GM12891 (cell line): Measurements from ENCODE around the gene PRAMEF12. TPM values are rescaled to one million over a fixed set of nuclear protein-coding genes. Genes with fewer than 3 reads are reported as not detected.
"Not testable (repeated sequence)": the region's sequence is repeated elsewhere in the genome, so short reads cannot be mapped to it uniquely, and the experiment has no call there.

ENCODE experiments used
- DNase-seq: peaks from one replicate; pipeline ENCODE4 v3.0.0; 2011; ENCODE audit warnings: low spot score; ENCODE audit not compliant: insufficient read length
- FAIRE-seq: peaks from 2 replicates; lab custom pipeline; 2011; peaks lifted over from hg19 to GRCh38; lab: Jason Lieb, UNC
- PAX5 ChIP-seq: IDR thresholded peaks from 2 replicates; pipeline ENCODE4 v1.6.1; 2011; ENCODE audit warnings: low read length, moderate library complexity, mild to moderate bottlenecking; ENCODE audit not compliant: insufficient read depth, severe bottlenecking
- POLR2A ChIP-seq: IDR thresholded peaks from 2 replicates; pipeline ENCODE4 v1.6.1; 2011; ENCODE audit warnings: low read depth, low read length, control low read depth
- POLR2AphosphoS5 ChIP-seq: IDR thresholded peaks from 2 replicates; pipeline ENCODE4 v1.6.1; 2011; ENCODE audit warnings: low read depth, low read length, control low read depth
- POU2F2 ChIP-seq: IDR thresholded peaks from 2 replicates; pipeline ENCODE4 v1.6.1; 2011; ENCODE audit warnings: low read depth, mild to moderate bottlenecking, control low read depth, low read length, moderate library complexity
- SPI1 ChIP-seq: IDR thresholded peaks from 2 replicates; pipeline ENCODE4 v1.6.1; 2011; ENCODE audit warnings: low read depth, low read length, control low read depth
- TAF1 ChIP-seq: IDR thresholded peaks from 2 replicates; pipeline ENCODE4 v1.6.1; 2011; ENCODE audit warnings: low read depth, low read length, control low read depth
- polyA plus RNA-seq: library from polyadenylated mRNA; unstranded; fragments of >200 nt; gene quantifications from one replicate; pipeline ENCODE4 v1.2.1, GENCODE V29; 2012; ENCODE audit warnings: low read depth, missing spikeins, inconsistent platforms; ENCODE audit not compliant: missing spikeins

Gene PRAMEF12
- polyA plus RNA-seq = not detected

DNA sequence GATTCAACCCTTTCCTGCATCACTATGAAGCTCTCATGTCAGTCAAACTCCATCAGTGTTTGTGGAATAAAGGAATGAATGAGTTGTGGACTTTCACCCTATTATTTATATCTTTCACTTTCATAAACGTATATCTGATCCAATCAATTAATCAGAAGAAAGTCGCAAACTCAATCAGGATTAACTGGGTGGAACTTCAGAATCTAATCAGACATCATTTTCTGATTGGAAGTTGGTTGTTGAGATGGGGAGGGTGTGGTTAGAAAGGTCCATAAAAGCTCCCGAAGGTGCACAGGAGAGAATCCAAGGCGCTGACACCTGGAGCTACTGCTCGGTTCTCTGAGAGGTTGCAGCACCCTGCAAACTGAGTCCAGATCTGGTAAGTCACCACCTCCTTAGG lies at the start of gene PRAMEF12:
Gene PRAMEF12, plus strand, starts transcription at position 301 of the 400 bp plus-strand sequence. CDS start 1,130 bp downstream, outside the sequence.
- DNase-seq (no peak), FAIRE-seq (no peak)

DNA sequence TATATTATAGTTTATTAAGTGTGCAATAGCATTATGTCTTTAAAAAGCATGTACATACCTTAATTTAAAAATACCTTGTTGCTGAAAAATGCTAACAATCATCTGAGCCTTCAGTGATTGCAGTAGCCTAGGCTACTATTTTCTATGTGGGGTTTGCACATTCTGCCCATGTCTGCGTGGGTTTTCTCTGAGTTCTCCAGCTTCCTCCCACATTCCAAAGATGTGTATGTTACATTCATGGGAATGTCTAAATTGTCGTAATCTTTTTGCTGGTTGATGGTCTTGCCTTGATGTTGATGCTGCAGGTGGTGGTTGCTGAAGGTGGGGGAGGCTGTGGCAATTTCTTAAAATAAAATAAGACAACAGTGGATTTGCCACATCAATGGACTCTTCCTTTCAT lies 45.1 kb upstream of the PRAMEF12 start:
- TF ChIP-seq TAF1 = no peak
- TF ChIP-seq POLR2A = no peak
- TF ChIP-seq POU2F2 = no peak
- TF ChIP-seq PAX5 = no peak
- no peak for TF ChIP-seq SPI1
- TF ChIP-seq POLR2AphosphoS5 = no peak
- no peak for FAIRE-seq
- no peak for DNase-seq

More for the DNA sequence above, at the start of gene PRAMEF12:
- TF ChIP-seq POLR2A (no peak), SPI1 (no peak), TAF1 (no peak), POU2F2 (no peak), POLR2AphosphoS5 (no peak), PAX5 (no peak)

DNA sequence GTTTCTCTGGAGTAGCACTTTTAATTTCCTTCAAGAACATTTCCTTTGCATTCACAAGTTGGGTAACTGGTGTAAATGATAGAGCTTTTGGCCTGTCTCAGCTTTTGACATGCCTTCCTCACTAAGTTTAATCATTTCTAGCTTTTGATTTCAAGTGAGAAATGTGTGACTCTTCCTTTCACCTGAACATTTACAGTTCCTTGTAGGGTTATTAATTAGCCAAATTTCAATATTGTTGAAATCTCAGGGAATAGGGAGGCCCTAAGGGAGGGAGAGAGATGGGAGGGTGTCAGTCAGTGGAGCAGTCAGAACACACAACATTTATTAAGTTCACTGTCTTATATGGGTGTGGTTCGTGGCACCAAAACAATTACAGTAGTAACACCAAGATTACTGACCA lies 43.4 kb upstream of the PRAMEF12 start:
- FAIRE-seq (no peak), DNase-seq (no peak)
- no peak for TF ChIP-seq SPI1
- TF ChIP-seq TAF1 = no peak
- TF ChIP-seq POLR2A = no peak
- TF ChIP-seq POLR2AphosphoS5 = no peak
- TF ChIP-seq PAX5 = no peak
- TF ChIP-seq POU2F2 = no peak

DNA sequence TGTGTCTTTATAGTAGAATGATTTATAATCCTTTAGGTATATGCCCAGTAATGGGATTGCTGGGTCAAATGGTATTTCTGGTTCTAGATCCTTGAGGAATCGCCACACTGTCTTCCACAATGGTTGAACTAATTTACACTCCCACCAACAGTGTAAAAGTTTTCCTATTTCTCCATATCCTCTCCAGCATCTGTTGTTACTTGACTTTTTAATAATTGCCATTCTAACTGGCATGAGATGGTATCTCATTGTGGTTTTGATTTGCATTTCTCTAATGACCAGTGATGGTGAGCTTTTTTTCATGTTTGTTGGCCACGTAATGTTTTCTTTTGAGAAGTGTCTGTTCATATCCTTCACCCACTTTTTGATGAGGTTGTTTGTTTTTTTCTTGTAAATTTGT lies 42.5 kb upstream of the PRAMEF12 start:
- not testable (repeated sequence) for FAIRE-seq, DNase-seq

DNA sequence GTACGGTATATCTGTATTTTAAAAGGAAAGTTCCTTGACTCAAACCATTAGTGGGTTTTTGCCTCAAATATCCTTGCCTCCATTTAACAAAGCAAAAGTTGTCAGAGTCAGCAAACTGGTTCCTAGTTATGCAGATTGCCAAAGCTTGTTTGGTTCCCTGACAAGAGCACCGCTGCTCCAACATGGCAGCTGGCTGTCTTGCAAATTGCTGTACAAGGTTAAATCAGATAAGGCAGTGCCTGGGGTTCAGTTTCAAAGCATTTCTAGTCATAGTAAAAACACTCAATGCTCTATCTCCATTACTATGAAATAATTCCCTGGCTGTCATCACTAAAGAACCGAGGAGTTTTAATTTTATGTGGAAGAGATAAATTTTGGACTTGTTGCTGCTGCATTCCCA lies 38.9 kb upstream of the PRAMEF12 start:
- TF ChIP-seq TAF1 (no peak), POLR2A (no peak), POLR2AphosphoS5 (no peak), PAX5 (no peak), POU2F2 (no peak), SPI1 (no peak)
- no peak for DNase-seq
- no peak for FAIRE-seq

DNA sequence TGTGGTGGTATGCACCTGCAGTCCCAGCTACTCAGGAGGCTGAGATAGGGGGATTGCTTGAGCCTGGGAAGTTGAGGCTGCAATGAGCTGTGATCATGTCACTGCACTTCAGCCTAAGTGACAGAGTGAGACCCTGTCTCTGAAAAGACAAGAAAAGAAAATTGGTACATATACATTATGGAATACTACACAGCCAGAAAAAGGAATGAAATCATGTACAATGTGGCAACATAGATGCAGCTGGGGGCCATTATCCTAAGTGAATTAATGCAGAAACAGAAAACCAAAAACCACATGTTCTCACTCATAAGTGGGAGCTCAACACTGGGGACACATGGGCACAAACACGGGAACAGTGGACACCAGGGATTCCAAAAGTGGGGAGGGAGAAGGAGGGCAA lies 34.6 kb upstream of the PRAMEF12 start:
- no peak for TF ChIP-seq POLR2A
- TF ChIP-seq PAX5 = no peak
- TF ChIP-seq TAF1 = no peak
- no peak for TF ChIP-seq POU2F2
- TF ChIP-seq SPI1 = no peak
- TF ChIP-seq POLR2AphosphoS5 = no peak
- FAIRE-seq = no peak
- no peak for DNase-seq

DNA sequence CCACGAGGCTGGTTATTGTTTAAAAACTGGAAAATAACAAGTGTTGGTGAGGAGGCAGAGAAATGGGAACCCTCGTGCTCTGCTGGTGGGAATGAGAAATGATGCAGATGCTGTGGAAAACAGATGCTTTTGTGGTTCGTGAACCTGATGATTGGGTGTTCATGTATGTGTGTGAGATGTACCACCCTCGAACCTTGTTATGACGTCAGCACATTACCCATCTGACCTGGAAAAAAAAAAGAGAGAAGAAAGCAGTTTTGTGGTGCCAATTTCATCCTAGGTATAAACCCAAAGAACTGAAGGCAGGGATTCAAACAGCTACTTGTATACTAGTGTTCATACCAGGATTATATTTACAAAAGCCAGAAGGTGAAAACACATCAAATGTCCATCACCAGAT lies 33.9 kb upstream of the PRAMEF12 start:
- no peak for DNase-seq
- TF ChIP-seq POLR2AphosphoS5 = no peak
- TF ChIP-seq POU2F2 = no peak
- no peak for TF ChIP-seq TAF1
- no peak for TF ChIP-seq PAX5
- no peak for TF ChIP-seq POLR2A
- no peak for TF ChIP-seq SPI1
- no peak for FAIRE-seq

DNA sequence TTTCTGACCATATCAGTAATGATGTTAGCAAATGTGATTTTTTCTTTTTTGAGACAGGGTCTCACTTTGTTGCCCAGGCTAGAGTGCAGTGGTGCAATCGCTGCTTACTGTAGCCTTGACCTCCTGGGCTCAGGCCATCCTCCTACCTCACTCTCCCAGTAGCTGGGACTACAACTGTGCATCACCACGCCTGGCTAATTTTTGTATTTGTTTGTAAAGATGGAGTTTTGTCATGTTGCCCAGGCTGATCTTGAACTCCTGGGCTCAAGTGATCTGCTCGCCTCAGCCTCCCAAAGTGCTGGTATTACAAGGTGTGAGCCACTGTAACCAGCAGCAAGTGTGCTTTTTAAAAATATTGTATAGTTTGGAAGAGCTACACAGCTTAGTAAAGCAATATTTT lies 31.6 kb upstream of the PRAMEF12 start:
- DNase-seq (no peak), FAIRE-seq (no peak)
- TF ChIP-seq POU2F2 (no peak), PAX5 (no peak), POLR2A (no peak), TAF1 (no peak), SPI1 (no peak), POLR2AphosphoS5 (no peak)

DNA sequence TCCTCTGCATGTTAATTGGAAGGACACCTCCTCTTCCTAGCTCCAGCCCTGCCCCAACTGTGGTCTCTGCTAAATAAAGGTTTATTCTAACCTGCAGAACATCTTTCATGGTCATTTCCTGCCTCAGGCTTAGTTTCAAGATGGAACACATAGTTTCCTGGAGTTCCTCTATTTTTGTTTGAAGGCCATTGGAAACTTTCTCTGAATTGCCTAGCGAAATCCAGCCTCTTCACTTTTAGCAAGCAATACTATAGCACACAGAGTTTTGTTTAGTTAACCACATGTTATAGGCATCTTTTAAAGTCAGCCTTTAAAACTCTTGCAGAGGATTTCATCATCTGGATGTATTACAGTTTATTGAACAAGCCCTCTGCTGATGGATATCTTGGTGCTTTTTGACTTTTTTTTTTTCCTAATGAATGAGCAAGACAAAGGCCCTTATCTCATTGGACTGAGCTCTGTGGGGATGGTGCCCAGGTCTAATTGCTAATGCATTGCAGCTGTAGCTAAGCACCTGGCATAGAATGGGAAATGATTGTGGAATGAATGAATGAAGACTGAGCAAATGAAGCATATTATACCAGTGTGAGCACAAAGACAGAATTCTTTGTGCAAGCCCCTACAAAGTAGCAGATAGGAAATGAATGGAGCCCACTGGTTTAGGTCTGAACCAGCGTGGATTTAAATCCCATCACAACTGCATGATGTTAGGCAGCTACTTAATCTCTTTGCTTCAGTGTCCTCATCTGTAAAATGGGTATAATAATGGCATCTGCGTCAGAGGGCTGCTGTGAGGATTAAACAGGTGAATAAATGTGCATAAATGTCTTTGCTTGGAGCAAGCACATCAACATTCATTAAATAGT lies 28.2 kb upstream of the PRAMEF12 start:
- no peak for FAIRE-seq
- TF ChIP-seq SPI1 = no peak
- no peak for TF ChIP-seq PAX5
- TF ChIP-seq POU2F2 = no peak
- no peak for TF ChIP-seq TAF1
- no peak for TF ChIP-seq POLR2AphosphoS5
- TF ChIP-seq POLR2A = no peak

DNA sequence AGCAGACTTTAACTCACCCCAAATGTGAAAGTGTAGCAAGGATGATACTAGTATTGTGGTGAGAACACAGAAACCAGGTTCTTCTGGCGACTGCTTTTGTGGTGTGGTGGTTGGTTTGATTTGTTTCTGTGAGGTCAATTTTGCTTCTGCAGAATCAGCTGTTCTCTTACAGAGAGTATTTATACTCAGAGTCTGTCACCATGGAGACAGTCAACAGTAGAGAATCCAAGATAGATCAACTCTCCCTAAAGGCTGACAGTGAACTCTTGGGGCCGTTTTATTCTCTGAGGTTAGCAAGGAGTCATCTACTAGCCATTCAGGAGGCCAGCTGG lies 27.6 kb upstream of the PRAMEF12 start, which contains the start of gene CFAP107:
Gene CFAP107, plus strand, starts transcription at position 209 of the 332 bp plus-strand sequence. CDS start 231 bp downstream, outside the sequence.
- TF ChIP-seq PAX5 (no peak), SPI1 (no peak), TAF1 (no peak), POU2F2 (no peak)
- DNase-seq (no peak), FAIRE-seq (no peak)

More for the DNA sequence above, 28.2 kb upstream of the PRAMEF12 start:
- no peak for DNase-seq
